ENCODE measurements around the gene APBA1. TPM values are rescaled to one million over a fixed set of nuclear protein-coding genes. Genes with fewer than 3 reads are reported as not detected.

Gene APBA1
- total and polyA plus RNA-seq, 2 of the 4 experiments (the other 2 are of a cell fraction): 3.8 to 5.1 TPM

GRCh38 chr9:69474821-69475220 lies 197.3 kb downstream of the APBA1 start:
- in situ Hi-C loops (cut with MboI; ENCODE audit: low sequenced_read_pairs): no loop called here
- H3K18ac ChIP-seq (ENCODE audit: low read depth, low read length): no peak overlapping the region
- no CpG with 5 or more reads among the region's 4 CpGs for WGBS, 2 experiments (ENCODE audit: extremely low coverage in 2 of 2, insufficient read length in 1 of 2)
- DNase-seq (no peak), ATAC-seq (ENCODE audit: low read depth) (no peak)
- H2BK120ac ChIP-seq (ENCODE audit: low read depth, low read length): no peak overlapping the region
- H3K9me3 ChIP-seq (ENCODE audit: control insufficient read depth, insufficient read depth, low read length): no peaks in the 10 kb centered on the region
- H2BK15ac ChIP-seq (ENCODE audit: low read depth, low read length): no peak overlapping the region
- H4K20me1 ChIP-seq (ENCODE audit: insufficient read depth, low read length): no peaks in the 10 kb centered on the region
- H4K91ac ChIP-seq (ENCODE audit: insufficient read depth, low read depth, low read length): no peak overlapping the region
- no peak overlapping the region for H4K5ac ChIP-seq (ENCODE audit: low read depth, low read length)
- H3K27me3 ChIP-seq (ENCODE audit: control insufficient read depth, insufficient read depth, low read length): no peaks in the 10 kb centered on the region
- H3K9ac ChIP-seq (ENCODE audit: low read depth, low read length): no peak overlapping the region
- no TSS peak for BruUV-seq (replicated peaks)
- H3K79me1 ChIP-seq (ENCODE audit: low read depth in 1 of 2, low read length in 2 of 2): no peaks in the 10 kb centered on the region; a peak in 1 of 4 replicates
- H3K4me1 ChIP-seq (ENCODE audit: control insufficient read depth, insufficient read depth, low read length): no peaks in the 10 kb centered on the region
- TF ChIP-seq MXI1 (IDR thresholded peaks at IDR 0.05; ENCODE audit: borderline replicate concordance, low read depth, low read length) (no peak), RAD21 (IDR thresholded peaks at IDR 0.05; ENCODE audit: low read length) (no peak), FOS (IDR thresholded peaks at IDR 0.05; ENCODE audit: low read depth, low read length) (no peak), ELK1 (IDR thresholded peaks at IDR 0.05; ENCODE audit: borderline replicate concordance, low read depth, low read length) (no peak), BHLHE40 (IDR thresholded peaks at IDR 0.05; ENCODE audit: low read depth, low read length) (no peak), CEBPB (IDR thresholded peaks at IDR 0.05; ENCODE audit: low read depth, low read length) (no peak), MAFK (IDR thresholded peaks at IDR 0.05; ENCODE audit: low read depth, low read length) (no peak)
- TF ChIP-seq, protein P1, sequence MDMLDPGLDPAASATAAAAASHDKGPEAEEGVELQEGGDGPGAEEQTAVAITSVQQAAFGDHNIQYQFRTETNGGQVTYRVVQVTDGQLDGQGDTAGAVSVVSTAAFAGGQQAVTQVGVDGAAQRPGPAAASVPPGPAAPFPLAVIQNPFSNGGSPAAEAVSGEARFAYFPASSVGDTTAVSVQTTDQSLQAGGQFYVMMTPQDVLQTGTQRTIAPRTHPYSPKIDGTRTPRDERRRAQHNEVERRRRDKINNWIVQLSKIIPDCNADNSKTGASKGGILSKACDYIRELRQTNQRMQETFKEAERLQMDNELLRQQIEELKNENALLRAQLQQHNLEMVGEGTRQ (IDR thresholded peaks at IDR 0.05; ENCODE audit: low read depth, low read length): no peak
- TF ChIP-seq, protein P2, sequence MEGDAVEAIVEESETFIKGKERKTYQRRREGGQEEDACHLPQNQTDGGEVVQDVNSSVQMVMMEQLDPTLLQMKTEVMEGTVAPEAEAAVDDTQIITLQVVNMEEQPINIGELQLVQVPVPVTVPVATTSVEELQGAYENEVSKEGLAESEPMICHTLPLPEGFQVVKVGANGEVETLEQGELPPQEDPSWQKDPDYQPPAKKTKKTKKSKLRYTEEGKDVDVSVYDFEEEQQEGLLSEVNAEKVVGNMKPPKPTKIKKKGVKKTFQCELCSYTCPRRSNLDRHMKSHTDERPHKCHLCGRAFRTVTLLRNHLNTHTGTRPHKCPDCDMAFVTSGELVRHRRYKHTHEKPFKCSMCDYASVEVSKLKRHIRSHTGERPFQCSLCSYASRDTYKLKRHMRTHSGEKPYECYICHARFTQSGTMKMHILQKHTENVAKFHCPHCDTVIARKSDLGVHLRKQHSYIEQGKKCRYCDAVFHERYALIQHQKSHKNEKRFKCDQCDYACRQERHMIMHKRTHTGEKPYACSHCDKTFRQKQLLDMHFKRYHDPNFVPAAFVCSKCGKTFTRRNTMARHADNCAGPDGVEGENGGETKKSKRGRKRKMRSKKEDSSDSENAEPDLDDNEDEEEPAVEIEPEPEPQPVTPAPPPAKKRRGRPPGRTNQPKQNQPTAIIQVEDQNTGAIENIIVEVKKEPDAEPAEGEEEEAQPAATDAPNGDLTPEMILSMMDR (conservative IDR thresholded peaks at IDR 0.05; ENCODE audit: low read depth, low read length): no peak
- no peak overlapping the region for H2AK9ac ChIP-seq (replicated peaks; ENCODE audit: low read depth, low read length, poor library complexity)
- H2AFZ ChIP-seq (replicated peaks; ENCODE audit: low read length, poor library complexity): no peak overlapping the region
- no peak overlapping the region for H3K4me2 ChIP-seq (ENCODE audit: low read depth, low read length)
- no peak overlapping the region for H2BK20ac ChIP-seq (ENCODE audit: low read depth, low read length)
- no peaks in the 10 kb centered on the region for H3K36me3 ChIP-seq (ENCODE audit: control insufficient read depth, insufficient read depth, low read length)
- H3K14ac ChIP-seq (replicated peaks; ENCODE audit: low read depth, low read length): no peak overlapping the region
- no peak overlapping the region for H3K4ac ChIP-seq (ENCODE audit: low read depth, low read length)
- no peak overlapping the region for H3K27ac ChIP-seq (ENCODE audit: insufficient read depth, low read length)
- dilution Hi-C loops (cut with HindIII; ENCODE audit: low sequenced_read_pairs, unreplicated experiment): no loop called here
- no peak overlapping the region for H2BK5ac ChIP-seq (ENCODE audit: low read depth, low read length, poor library complexity, severe bottlenecking)
- ChIA-PET POLR2A (ENCODE audit: unreplicated experiment) (no interaction called here), CTCF (no interaction called here)
- H3K9me1 ChIP-seq (ENCODE audit: insufficient read depth, low read length): 0 out of 2 replicates have a peak, but pooled peaks cover 3% of the 10 kb centered on the region
- H4K8ac ChIP-seq (ENCODE audit: low read depth in 2 of 2, low read length in 2 of 2): no peak overlapping the region
- intact Hi-C loops (cut with micrococcal nuclease): no loop called here
- no peak overlapping the region for H3K56ac ChIP-seq (ENCODE audit: extremely low read depth, insufficient read depth, low read length)
- no peak overlapping the region for H3K23ac ChIP-seq (ENCODE audit: low read depth, low read length)
- H2AK5ac ChIP-seq (ENCODE audit: low read depth, low read length): no peak overlapping the region
- no peak overlapping the region for H3K4me3 ChIP-seq (ENCODE audit: insufficient read depth, low read depth, low read length)

Data from IMR-90 (cell line).